H9 (cell line): Measurements from ENCODE around the gene CTR9. TPM values are rescaled to one million over a fixed set of nuclear protein-coding genes. Genes with fewer than 3 reads are reported as not detected.

ENCODE experiments used
- DNase-seq: peaks from one replicate; pipeline ENCODE4 v3.0.0-alpha.2; 2017
- H2AFZ ChIP-seq: one replicate; pipeline ENCODE4 v1.6.1; 2013; ENCODE audit warnings: mild to moderate bottlenecking, low read length, control low read depth, moderate library complexity
- H2AK5ac ChIP-seq: 2 replicates; pipeline ENCODE4 v1.6.1; 2013; ENCODE audit warnings: low read length, control low read depth, mixed read lengths; ENCODE audit not compliant: insufficient read length
- H2BK120ac ChIP-seq: one replicate; pipeline ENCODE4 v1.6.1; 2013; ENCODE audit warnings: low read depth, mild to moderate bottlenecking, low read length, control low read depth, inconsistent platforms; ENCODE audit not compliant: poor library complexity, severe bottlenecking
- H2BK12ac ChIP-seq: 2 replicates; pipeline ENCODE4 v1.6.1; 2013; ENCODE audit warnings: low read length, control low read depth, mixed read lengths, low read depth; ENCODE audit not compliant: insufficient read length
- H2BK15ac ChIP-seq: 2 replicates; pipeline ENCODE4 v1.6.1; 2013; ENCODE audit warnings: low read depth, low read length, control low read depth
- H2BK20ac ChIP-seq: one replicate; pipeline ENCODE4 v1.6.1; 2013; ENCODE audit warnings: low read depth, mild to moderate bottlenecking, low read length, control low read depth, inconsistent platforms; ENCODE audit not compliant: poor library complexity, severe bottlenecking
- H2BK5ac ChIP-seq: 2 replicates; pipeline ENCODE4 v1.6.1; 2013; ENCODE audit warnings: low read length, control low read depth, mixed read lengths; ENCODE audit not compliant: insufficient read length
- H3K14ac ChIP-seq: 2 replicates; pipeline ENCODE4 v1.6.1; 2013; ENCODE audit warnings: low read length, control low read depth; ENCODE audit not compliant: insufficient read depth
- H3K18ac ChIP-seq: 2 replicates; pipeline ENCODE4 v1.6.1; 2013; ENCODE audit warnings: low read depth, mild to moderate bottlenecking, mixed read lengths, low read length, control low read depth; ENCODE audit not compliant: insufficient read length
- H3K23ac ChIP-seq: 2 replicates; pipeline ENCODE4 v1.6.1; 2013; ENCODE audit warnings: low read length, control low read depth, mixed read lengths, low read depth; ENCODE audit not compliant: insufficient read length
- H3K23me2 ChIP-seq: 2 replicates; pipeline ENCODE4 v1.6.1; 2013; ENCODE audit warnings: low read depth, mild to moderate bottlenecking, mixed read lengths, low read length, control low read depth; ENCODE audit not compliant: insufficient read length, poor library complexity, severe bottlenecking
- H3K27ac ChIP-seq: 2 replicates; pipeline ENCODE4 v1.5.1; 2013; ENCODE audit warnings: low read length, control low read depth, mixed read lengths, low read depth; ENCODE audit not compliant: insufficient read length
- H3K27me3 ChIP-seq: 2 replicates; pipeline ENCODE4 v1.6.1; 2013; ENCODE audit warnings: low read length, control low read depth, inconsistent platforms; ENCODE audit not compliant: insufficient read depth
- H3K4ac ChIP-seq: 2 replicates; pipeline ENCODE4 v1.6.1; 2013; ENCODE audit warnings: low read depth, mild to moderate bottlenecking, control low read depth, inconsistent platforms, low read length, moderate library complexity
- H3K4me1 ChIP-seq: 2 replicates; pipeline ENCODE4 v1.6.1; 2013; ENCODE audit warnings: low read length, control low read depth, inconsistent platforms; ENCODE audit not compliant: insufficient read depth
- H3K4me2 ChIP-seq: 2 replicates; pipeline ENCODE4 v1.6.1; 2013; ENCODE audit warnings: low read length, control low read depth, mixed read lengths; ENCODE audit not compliant: insufficient read length, insufficient read depth
- H3K56ac ChIP-seq: 2 replicates; pipeline ENCODE4 v1.6.1; 2013; ENCODE audit warnings: low read depth, mild to moderate bottlenecking, mixed read lengths, low read length, control low read depth; ENCODE audit not compliant: insufficient read length
- H3K79me1 ChIP-seq: 2 replicates; pipeline ENCODE4 v1.6.1; 2013; ENCODE audit warnings: low read depth, mild to moderate bottlenecking, moderate library complexity, low read length, control low read depth, inconsistent platforms; ENCODE audit not compliant: insufficient read depth, poor library complexity, severe bottlenecking
- H3K79me2 ChIP-seq: 2 replicates; pipeline ENCODE4 v1.6.1; 2013; ENCODE audit warnings: low read length, control low read depth, inconsistent platforms; ENCODE audit not compliant: insufficient read depth
- H3K9ac ChIP-seq: 2 replicates; pipeline ENCODE4 v1.6.1; 2013; ENCODE audit warnings: low read length, control low read depth, mixed read lengths; ENCODE audit not compliant: insufficient read length; ENCODE audit errors: extremely low read depth
- H3K9me3 ChIP-seq: one replicate; pipeline ENCODE4 v1.6.1; 2013; ENCODE audit warnings: low read depth, low read length, inconsistent platforms; ENCODE audit not compliant: control insufficient read depth
- H3T11ph ChIP-seq: one replicate; pipeline ENCODE4 v1.6.1; 2013; ENCODE audit warnings: mild to moderate bottlenecking, low read length, control low read depth, inconsistent platforms
- H4K20me1 ChIP-seq: one replicate; pipeline ENCODE4 v1.6.1; 2013; ENCODE audit not compliant: control insufficient read depth, insufficient read length, insufficient read depth
- H4K5ac ChIP-seq: 2 replicates; pipeline ENCODE4 v1.6.1; 2013; ENCODE audit warnings: low read depth, mild to moderate bottlenecking, mixed read lengths, low read length, control low read depth; ENCODE audit not compliant: insufficient read length
- H4K8ac ChIP-seq: replicated peaks from 2 replicates; pipeline ENCODE4 v1.6.1; 2013; ENCODE audit warnings: low read length, control low read depth, mixed read lengths, low read depth; ENCODE audit not compliant: insufficient read length
- H4K91ac ChIP-seq: 2 replicates; pipeline ENCODE4 v1.6.1; 2013; ENCODE audit warnings: low read depth, mild to moderate bottlenecking, moderate library complexity, mixed read lengths, low read length, control low read depth; ENCODE audit not compliant: insufficient read length
- H3K27ac Mint-ChIP-seq, 3 experiments: 2 replicates in 2 of 3; 3 replicates in 1 of 3; pipeline ENCODE4 v1.8.0; 2020 to 2021; ENCODE audit warnings: mixed read lengths in 3 of 3, mild to moderate bottlenecking in 1 of 3, moderate library complexity in 1 of 3
- H3K27me3 Mint-ChIP-seq: 2 replicates; pipeline ENCODE4 v1.8.0; 2021; ENCODE audit warnings: low read depth, mild to moderate bottlenecking, moderate library complexity, mixed read lengths
- H3K36me3 Mint-ChIP-seq, 3 experiments: 2 replicates in 2 of 3; 3 replicates in 1 of 3; pipeline ENCODE4 v1.8.0; 2020 to 2021; ENCODE audit warnings: low read depth in 3 of 3, mixed read lengths in 3 of 3; ENCODE audit not compliant: insufficient read depth in 1 of 3
- H3K4me1 Mint-ChIP-seq, 2 experiments: 2 replicates each; pipeline ENCODE4 v1.8.0; 2020; ENCODE audit warnings: mixed read lengths in 2 of 2
- H3K4me3 Mint-ChIP-seq, 2 experiments: 2 replicates in 1 of 2; 3 replicates in 1 of 2; pipeline ENCODE4 v1.8.0; 2020 to 2021; ENCODE audit warnings: mild to moderate bottlenecking in 2 of 2, mixed read lengths in 2 of 2, moderate library complexity in 1 of 2
- H3K9me3 Mint-ChIP-seq, 2 experiments: 2 replicates in 1 of 2; 3 replicates in 1 of 2; pipeline ENCODE4 v1.8.0; 2020; ENCODE audit warnings: mild to moderate bottlenecking in 2 of 2, mixed read lengths in 2 of 2, moderate library complexity in 1 of 2
- WGBS: extraction: QIAGEN DNeasy Blood & Tissue Kit; methylation state at CpG from one replicate; pipeline ENCODE4 v1.1.7; 2013; ENCODE audit warnings: missing lambda C conversion rate, low lambda C conversion rate, mixed read lengths; ENCODE audit not compliant: insufficient read length; ENCODE audit errors: extremely low coverage; 5-methylcytosine and 5-hydroxymethylcytosine counted together
- total RNA-seq: library from RNA; stranded (reverse); gene quantifications from 2 replicates; pipeline ENCODE4 v1.2.1, GENCODE V29; 2021
- TF ChIP-seq, protein P1 (sequence below): fragments of 200-600 bp; sonication (generic); conservative IDR thresholded peaks from 3 replicates; pipeline ENCODE4 v1.8.0; 2021; ENCODE audit warnings: antibody characterized with exemption, mild to moderate bottlenecking

CTR9 gene
- total RNA-seq, 1 experiment from 2014 or later = 37.5 TPM

DNA sequence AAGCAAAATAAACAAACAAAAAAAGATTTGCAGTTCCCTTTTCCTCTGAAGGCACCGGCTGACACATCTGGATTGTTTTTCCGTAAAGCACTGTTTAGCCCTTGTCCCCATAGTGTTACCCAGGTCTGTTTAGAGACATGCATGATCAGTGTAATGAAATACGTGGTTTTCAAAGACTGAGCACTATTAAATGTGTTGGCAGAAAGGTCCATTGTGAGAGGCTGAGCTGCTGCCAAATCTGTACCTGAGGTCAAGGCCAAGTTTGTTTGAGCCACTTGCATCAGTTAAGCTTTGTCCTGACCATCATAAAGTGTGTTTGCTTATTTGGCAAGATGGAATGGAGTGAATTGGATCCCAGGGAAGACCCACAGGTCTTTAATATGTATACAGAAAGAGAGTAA lies 26.3 kb downstream of the CTR9 start:
- H3K9me3 ChIP-seq = no peaks in the 10 kb centered on the region
- H4K91ac ChIP-seq = no peak overlapping the region
- no peak overlapping the region for H4K8ac ChIP-seq
- H3T11ph ChIP-seq = no peak overlapping the region
- no peak overlapping the region for H2AFZ ChIP-seq
- no peak overlapping the region for H3K4ac ChIP-seq
- H4K5ac ChIP-seq = no peak overlapping the region
- H2BK120ac ChIP-seq = no peak overlapping the region
- H3K79me2 ChIP-seq = no peaks in the 10 kb centered on the region
- H3K14ac ChIP-seq = no peak overlapping the region
- H3K23ac ChIP-seq = no peak overlapping the region
- H2BK20ac ChIP-seq = no peak overlapping the region
- H3K4me1 Mint-ChIP-seq = 0 out of 4 replicates have a peak, but pooled peaks cover 0 to 3% of the 10 kb centered on the region in 2 experiments
- no peaks in the 10 kb centered on the region for H3K9me3 Mint-ChIP-seq
- no peak overlapping the region for H3K4me3 Mint-ChIP-seq
- no peak overlapping the region for H3K56ac ChIP-seq
- H3K27ac Mint-ChIP-seq = no peak overlapping the region
- H3K27me3 Mint-ChIP-seq = no peaks in the 10 kb centered on the region
- H2BK12ac ChIP-seq = no peak overlapping the region
- H2AK5ac ChIP-seq = no peak overlapping the region
- peaks cover 16 to 59% (median 49%) of the 10 kb centered on the region in 3 experiments; a peak in 6 of 7 replicates for H3K36me3 Mint-ChIP-seq
- H4K20me1 ChIP-seq = no peaks in the 10 kb centered on the region
- no peak overlapping the region for H3K9ac ChIP-seq
- TF ChIP-seq, protein P1, sequence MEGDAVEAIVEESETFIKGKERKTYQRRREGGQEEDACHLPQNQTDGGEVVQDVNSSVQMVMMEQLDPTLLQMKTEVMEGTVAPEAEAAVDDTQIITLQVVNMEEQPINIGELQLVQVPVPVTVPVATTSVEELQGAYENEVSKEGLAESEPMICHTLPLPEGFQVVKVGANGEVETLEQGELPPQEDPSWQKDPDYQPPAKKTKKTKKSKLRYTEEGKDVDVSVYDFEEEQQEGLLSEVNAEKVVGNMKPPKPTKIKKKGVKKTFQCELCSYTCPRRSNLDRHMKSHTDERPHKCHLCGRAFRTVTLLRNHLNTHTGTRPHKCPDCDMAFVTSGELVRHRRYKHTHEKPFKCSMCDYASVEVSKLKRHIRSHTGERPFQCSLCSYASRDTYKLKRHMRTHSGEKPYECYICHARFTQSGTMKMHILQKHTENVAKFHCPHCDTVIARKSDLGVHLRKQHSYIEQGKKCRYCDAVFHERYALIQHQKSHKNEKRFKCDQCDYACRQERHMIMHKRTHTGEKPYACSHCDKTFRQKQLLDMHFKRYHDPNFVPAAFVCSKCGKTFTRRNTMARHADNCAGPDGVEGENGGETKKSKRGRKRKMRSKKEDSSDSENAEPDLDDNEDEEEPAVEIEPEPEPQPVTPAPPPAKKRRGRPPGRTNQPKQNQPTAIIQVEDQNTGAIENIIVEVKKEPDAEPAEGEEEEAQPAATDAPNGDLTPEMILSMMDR = no peak
- no peak for DNase-seq
- no peak overlapping the region for H2BK5ac ChIP-seq
- H3K79me1 ChIP-seq = no peaks in the 10 kb centered on the region
- no peaks in the 10 kb centered on the region for H3K27me3 ChIP-seq
- H3K4me2 ChIP-seq = no peak overlapping the region
- H3K27ac ChIP-seq = no peak overlapping the region
- WGBS = no CpG with 5 or more reads among the region's 3 CpGs
- H3K23me2 ChIP-seq = no peaks in the 10 kb centered on the region
- no peaks in the 10 kb centered on the region for H3K4me1 ChIP-seq
- no peak overlapping the region for H3K18ac ChIP-seq
- no peak overlapping the region for H2BK15ac ChIP-seq
